HG03025 (cell line): Measurements from ENCODE around the gene PVALEF.

Experiments
- ATAC-seq: cut with Tn5 transposase; IDR thresholded peaks from one replicate; pipeline ENCODE4 v1.9.1; 2021; ENCODE audit warnings: mild to moderate bottlenecking, moderate library complexity; ENCODE audit not compliant: unreplicated experiment, low FRiP score

The PVALEF gene

DNA sequence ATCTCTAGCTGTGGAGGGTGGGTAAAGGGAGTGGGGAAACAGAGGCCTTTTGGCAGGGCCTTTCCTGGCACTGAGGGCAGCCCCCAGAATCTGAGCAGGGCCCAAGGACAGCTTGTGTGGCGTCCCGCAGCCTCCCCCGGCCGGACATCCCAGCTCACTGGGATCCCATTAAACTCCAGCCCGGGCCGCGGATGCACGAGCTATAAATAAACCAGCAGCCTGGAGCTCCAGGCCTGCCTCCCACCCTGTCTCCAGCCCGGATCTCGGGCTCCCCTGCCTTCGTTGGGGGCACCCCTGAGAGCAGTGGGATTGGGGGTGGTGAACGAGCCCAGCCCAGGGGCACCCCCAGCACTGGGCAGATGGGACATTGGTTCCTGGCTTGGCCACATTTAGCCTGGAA, 14.6 kb downstream of the PVALEF start:
- ATAC-seq = no peak

DNA sequence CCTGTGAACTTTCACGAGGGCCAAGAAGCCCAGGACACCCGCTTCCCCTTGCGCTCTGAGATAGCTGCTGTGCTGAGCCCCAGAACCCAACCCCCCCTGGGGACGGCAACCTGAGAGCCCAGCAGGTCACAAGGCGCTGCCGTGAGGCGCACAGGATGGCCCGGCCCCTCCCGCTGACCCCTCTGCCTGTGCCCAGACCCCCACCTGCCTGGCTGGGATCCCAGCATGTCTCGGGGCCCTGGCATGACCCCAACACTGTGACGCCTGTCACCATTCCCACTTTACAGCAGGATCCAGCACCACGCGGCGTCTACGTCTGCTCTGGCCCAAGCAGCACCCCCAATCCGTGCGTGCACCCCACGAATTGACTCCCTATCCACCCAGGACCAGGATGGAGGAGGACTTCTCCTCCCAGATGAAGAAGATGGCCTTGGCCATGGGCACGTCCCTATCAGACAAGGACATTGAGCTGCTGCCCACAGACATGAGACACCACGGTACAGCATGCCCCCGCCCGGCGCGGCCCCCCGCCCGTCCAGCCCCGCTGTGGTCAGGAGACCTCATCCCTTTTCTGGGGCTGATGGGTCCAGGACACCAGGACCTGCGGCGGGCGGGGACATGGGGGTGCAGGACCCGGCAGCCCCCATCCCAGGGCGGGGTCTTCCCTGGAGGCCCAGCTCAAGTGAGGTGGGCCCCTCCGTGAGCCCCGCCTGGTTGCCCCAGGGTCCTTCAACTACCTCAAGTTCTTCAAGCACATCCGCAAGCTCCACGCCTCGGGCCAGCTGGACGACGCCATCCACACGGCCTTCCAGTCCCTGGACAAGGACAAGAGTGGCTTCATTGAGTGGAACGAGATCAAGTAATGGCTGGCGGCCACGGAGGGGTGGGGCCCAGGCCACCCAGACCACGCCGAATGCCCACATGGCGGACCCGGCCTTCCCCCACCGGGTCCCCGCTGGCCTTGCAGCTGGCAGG, 15.8 kb downstream of the PVALEF start:
- no peak for ATAC-seq

DNA sequence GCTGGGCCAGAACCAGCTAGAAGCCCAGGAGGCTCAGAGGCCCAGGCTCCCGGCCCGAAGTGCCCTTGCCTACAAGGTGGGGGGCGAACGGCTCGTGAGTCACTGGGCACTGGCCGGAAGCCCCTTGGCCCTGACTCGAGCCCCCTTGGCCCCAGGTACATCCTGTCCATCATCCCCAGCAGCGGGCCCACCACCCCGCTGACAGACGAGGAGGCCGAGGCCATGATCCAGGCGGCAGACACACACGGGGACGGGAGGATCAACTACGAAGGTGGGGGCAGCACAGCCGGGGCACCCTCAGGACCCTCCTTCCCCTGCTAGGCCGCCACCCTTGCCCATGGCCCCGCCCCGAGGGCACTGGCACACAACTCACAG, 16.5 kb downstream of the PVALEF start:
- no peak for ATAC-seq

DNA sequence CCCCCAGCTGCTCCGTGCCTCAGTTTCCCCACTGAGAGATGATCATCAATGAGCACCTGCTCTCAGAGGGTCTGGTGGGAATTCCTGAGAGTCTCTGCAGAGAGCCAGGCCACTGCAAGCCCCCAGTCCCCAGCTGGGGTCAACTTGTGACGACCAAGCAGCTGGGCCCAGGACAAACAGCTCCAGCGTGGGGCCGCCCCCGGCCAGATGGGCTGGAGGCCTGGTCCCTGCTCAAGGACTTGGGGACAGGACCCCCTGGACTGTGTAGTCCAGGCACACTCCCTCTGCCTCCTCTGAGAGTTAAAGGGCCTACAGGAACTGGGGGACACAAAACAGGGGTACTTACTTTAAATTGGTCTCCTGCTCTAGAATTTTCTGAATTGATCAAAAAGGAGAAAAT, 17.3 kb downstream of the PVALEF start:
- ATAC-seq = no peak

DNA sequence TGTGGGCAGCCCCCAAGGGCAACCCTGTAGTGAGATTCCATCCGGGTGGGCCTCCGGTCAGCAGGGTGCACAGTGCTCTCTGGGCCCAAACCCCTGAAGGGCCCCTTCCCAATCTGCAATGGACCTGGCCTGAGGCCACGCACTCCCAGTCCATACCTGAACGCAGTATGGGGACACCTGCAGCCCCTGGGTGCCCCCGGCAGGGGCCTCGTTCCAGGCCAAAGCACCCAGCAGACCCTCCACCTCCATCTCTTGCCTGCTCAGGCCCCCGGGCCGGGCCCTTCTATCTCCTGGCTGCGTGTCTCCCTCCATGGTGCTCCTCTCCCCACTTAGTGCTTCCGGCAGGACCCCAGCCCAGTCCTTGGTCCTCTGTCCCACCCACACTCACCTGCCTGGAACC, 18.0 kb downstream of the PVALEF start:
- ATAC-seq = no peak

DNA sequence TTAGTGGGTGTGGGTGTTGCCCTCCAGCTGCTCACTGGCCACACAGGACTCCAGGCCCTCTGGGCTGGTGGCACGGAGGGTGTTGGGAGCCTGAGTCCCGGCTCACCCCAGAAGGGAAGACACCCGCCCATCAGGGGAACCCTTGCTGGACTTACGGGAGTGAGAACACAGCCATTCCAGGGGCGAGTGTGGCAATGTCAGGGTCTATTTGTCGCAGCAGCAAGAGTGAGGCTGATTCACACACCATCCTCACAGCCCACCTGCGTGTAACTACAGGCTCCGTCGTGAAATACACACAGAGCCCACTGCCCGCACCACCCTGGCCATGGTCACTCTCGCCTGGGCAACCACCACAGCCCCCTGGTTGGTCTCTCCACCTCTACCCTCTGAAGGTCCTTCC, 18.5 kb downstream of the PVALEF start:
- ATAC-seq = no peak

DNA sequence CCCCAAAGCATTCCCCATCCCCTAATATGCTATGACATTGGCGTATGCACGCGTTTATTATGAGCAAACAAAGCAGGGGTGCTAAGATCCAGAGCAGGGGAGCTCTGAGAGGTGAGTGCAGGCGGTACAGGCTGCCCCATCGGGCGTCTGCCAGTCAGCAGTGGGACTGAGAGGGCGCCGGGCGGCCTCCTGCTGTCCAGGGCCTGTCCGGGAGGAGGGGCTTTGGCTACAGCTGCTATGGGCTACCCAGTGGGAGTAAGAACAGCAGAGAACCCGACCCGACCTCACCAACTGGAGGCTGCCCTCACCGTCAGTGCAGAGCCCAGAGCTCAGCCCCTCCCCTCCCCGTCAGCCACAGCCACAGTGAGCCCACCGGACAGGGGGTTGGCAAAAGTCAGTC, 19.2 kb downstream of the PVALEF start:
- no peak for ATAC-seq

DNA sequence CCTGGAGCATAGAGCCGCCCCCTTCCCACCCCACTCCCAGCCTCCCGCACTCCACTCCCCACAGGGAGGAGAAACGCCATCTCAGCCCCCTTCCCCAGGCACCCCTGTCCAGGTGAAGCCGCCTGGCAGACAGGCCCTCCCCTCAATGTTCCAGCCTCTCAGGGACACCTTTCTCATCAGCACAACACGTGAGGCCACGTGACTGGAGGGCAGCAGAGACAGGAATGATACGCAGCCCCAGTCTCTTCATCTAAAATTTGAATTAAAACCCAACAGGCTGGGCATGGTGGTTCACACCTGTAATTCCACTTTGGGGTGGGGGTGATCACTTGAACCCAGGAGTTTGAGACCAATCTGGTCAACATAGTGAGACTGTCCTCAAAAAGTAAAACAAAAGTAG, 20.9 kb downstream of the PVALEF start:
- no peak for ATAC-seq

DNA sequence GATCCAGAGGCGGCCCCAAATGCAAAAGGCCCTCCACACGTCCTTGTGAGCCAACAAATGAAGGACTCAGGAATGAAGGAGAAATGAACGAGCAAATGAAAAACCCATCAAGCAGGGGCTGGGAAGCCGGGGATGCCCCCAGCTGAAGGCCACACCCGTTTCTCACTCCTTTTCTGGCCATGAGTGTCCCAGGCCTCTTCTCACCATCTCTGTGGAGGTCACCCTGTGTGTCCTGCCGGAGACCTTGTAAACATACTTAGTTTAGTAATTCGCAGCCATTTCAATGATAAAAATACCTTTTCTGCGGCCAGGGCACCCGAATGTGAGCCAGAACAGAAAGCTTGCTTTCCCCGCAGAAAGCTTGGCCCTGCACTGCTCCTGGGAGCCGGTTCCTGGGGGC, 21.8 kb downstream of the PVALEF start:
- no peak for ATAC-seq

DNA sequence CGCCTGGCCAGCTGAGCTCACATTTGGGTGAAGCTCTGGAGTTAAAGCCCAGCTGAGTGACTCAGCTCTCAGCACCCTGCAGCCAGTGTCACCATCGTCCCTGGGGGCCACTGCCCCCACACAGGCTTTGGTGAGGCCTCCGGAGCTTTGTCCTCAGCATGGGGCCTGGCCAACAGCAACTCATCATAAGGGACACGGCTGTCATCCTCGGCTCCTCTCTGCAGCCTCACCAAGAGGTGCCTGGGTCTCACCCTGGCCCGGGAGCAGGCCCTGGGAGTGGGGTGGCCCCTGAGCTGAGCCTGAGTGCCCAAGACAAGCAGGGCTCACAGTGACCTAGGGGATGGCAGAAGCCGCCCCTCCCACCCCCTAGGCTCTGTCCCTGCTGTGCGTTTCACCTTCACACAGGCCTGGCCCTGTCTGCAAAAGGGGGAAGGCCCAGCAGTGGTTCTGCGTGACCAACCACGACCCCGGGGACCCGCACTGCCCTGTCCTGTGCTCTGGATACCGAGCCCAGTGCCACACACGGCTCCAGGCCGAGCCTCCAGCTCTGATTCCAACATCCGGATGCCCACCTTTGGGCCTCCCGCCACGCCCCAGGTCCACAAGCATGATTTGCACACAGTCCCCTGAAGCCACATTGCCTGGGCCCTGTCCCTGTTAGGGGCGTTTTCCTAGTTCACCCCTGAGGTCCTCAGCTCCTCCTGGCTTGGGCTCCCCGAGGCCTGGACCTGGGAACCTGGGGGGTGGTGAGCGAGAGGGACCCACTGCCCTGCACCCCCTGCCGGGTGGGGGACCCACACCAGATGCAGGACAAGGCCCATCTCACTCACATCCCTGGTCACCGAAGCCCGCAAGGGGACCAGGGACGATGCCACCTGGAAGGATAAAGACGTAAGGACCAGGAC, 22.5 kb downstream of the PVALEF start:
- no peak for ATAC-seq

DNA sequence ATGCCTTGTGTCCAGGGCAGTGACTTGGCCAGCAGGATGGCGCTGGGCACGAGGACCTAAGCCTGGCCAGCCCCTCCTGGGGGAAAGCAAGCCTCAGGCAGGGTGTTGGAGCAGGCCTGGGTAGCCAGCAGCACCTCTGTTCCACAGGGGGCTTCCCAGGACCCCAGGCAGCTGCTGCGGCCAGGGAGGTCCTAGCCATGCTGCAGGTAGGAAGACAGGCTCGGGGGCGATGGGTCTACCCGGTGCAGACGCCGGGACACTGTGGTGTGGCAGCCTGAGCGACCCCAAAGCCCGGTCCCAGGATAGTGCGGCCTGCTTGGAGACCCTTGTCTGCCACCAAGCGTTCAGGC, 23.2 kb downstream of the PVALEF start:
- no peak for ATAC-seq

DNA sequence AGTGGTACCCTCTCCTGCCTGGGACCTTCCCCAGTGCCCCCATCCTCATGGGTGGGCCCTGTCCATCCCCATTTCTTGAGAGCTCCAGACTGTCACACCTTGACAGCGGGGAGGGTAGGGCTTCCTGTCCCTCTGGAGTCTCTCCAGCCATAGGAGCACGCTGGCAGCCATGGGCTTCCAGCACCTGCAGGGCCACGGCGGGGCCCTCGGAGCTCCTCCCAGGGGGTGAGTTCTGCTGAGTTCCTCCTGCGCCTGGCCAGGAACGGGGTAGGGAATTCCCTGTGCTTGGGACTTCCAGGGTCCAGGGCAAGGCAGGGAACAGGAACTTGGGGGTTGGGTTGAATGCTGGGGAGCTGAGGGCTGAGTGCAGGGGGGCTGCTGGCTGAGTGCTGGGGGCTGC, 23.7 kb downstream of the PVALEF start:
- ATAC-seq = no peak

DNA sequence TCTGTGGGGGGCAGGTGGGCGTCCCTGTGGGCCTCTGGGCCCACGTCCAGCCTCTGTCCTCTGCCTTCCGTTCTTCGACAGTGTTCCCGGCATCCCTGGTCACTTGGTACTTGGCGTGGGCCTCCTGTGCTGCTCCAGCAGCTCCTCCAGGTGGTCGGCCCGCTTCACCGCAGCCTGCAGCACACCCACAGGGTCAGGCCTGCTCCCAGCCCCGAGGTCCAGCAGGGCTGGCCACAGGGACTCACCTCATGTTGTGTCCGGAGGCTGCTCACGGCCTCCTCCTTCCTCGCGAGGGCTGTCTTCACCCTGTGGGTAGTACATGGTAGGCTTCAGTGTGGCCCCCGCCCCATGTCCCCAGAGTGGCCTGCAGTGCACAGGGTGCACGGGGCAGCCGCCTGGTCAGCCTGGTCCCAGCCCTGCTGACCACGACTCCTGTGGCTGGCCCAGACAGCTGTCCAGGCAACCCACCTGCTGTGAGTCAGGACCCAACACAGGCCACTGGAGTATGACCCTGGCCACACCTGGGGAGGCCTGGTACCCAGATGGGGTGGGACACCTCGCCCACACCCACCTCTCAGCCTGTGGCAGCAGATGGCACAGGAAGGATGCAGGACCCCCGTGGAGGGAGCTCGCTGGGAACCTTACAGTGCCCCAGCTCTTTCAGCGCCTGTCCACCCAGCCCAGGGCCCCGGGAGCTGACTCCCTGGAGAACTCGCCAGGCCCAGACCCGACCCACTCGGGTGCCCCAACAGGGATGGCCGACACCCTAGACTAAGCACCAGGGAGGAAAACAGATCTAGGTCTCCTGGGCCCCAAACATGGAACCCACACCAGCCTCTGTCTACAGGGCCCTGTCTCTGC, 24.6 kb downstream of the PVALEF start:
- no peak for ATAC-seq

DNA sequence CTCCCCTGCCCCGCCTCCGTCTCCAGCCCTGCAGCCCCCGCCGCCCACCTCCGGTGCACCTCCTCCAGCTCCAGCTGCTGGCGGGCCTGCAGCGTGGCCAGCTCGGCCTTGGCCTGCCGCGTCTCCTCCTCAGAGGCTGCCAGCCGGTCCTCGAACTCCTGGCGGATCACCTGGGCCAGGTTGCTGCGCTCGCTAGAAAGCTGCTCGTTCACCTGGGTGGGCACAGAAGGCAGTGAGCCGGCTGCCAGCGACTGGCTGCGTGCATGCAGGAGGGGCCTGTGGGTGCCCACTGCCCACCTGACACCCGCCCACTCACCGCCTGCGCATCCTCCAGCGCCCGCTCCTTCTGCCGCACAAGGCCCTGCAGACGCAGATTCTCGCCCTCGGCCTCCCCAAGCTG, 25.3 kb downstream of the PVALEF start:
- no peak for ATAC-seq

DNA sequence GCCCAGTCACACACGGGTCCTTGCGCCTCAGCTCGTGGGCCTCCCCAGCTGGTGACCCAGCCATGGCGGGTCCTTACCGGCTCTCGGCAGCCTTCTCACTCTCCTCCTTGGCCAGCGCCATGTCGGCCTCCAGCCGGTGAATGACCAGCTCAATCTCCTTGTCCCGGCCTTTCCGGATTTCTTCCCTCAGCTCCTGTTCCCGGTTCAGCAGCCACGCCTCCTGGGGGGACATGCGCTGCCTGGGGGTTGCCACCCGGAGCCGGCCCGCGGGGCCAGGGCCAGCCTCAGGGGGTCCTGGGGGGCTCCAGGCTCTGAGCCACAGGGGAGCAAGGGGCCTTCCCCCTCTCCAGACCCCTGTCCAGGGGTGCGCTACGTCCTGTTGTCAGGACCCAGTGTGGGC, 25.8 kb downstream of the PVALEF start:
- ATAC-seq = no peak

DNA sequence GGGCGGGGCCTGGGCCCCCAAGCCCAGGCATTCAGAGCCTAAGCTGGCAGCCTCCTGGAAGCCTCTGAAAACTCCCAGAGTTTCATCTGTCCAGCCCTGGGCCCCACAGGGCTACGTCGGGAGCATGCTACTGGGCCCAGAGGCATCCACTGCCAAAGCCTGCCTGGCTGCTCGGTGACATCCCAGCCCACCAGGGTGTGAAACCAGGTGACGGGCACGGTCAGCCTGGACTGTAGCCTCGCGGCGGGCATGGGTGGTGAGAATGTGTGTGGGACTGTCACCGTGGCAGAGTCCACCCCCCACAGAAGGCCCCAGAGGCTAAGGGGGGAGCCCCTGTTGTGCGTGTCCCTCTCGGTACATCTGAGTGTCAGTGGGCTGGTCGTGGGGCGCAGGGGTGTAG, 26.3 kb downstream of the PVALEF start:
- ATAC-seq = no peak

DNA sequence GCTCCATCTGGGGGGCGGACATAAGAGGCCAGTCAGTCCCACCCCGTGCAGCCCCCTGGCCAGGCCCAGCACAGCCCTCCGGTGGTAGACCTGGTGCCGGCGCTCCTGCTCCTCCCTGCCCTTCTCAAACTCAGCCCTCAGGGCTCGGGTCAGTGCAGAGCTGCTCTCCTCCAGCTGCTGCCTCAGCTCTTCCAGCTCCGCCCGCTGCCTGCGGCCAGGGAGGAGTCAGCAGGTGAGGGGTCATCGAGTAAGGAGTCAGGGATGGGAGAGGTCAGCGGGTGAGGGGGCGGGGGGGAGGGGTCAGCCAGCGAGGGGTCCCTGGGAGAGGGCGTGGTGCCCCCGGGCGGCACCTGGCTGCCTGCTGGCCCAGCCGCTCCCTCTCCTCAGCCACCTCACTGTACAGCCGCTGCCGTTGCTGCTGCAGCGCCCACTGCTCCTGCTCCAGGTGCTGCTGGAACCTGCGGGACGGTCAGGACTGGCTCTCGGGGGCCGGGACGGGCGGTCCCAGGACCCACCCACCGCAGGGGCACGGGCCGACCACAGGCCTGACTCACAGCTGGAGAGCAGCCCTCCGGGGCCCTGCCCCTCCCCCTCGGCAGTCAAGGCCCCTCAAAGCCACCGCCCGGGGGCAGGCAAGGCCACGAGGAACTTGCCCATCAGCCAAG, 27.2 kb downstream of the PVALEF start:
- no peak for ATAC-seq

DNA sequence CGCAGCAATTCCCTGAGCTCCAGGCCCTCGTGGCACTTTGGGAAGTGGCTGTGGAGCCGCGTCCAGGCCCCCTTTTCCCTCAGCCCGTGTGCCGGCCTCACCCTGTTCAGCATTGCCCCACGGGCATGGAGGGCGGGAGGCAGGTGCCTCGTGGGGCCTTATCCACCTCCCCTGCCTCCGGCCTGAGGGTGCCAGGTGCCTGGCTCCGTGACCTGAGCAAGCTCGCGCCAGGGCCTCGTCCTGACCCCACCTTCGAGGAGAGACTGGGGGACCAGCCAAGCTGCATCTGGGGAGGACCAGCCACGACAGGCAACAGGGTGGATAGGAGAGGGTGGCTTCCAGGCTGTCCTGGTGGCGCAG, 27.7 kb downstream of the PVALEF start:
- ATAC-seq = no peak

DNA sequence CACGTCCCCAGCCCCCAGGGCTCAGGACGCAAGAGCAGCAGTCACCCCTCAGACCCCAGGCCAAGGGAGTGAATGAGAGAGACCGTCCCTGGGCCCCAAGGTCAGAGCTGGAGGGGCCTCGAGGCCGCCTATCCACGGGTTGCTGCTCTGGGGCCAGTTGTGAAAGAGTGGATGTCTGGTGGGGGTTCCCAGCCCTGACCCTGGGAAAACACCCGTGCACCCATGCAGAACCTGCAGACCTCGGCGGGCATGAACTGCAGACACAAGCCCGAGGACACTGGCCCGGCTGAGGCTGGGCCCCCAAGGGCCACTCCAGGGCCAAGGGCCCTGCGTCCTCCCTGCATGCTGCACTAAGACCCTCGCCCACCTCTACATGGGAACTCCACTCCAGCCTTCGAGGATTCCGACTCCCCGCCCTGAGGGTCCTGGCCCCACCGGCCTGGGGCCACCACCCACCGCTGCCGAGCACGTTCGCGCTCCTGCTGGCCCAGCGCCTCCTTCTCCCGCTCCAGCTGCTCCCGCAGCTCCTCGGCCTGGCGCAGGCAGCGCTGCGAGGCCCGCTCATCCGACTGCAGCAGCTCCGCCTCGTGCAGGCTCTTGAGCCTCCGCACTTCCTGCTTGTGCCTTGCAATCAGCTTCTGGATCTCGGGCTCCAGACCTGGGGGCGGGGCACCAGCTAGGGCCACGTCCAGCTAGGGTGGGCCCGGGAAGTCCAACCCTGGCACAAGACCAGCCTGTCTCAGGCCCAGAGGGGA, 28.3 kb downstream of the PVALEF start:
- ATAC-seq = no peak
